ENCODE data around the gene CCDC120.

The CCDC120 gene
- 6.0 to 8.6 (median 7.8) reads per million in 4 experiments for total RNA-seq

GRCh38 chrX:49058794-49059193 is at the start of gene CCDC120:
Gene CCDC120, plus strand, starts transcription at chrX:49058999. Its CDS starts 3,043 bp downstream, at chrX:49062042.
- DNase-seq: no peak

GRCh38 chrX:49019050-49019449 is 39.7 kb upstream of the CCDC120 start:
- no peak for DNase-seq

GRCh38 chrX:49019599-49020249 is 39.1 kb upstream of the CCDC120 start:
- no peak for DNase-seq

DNA sequence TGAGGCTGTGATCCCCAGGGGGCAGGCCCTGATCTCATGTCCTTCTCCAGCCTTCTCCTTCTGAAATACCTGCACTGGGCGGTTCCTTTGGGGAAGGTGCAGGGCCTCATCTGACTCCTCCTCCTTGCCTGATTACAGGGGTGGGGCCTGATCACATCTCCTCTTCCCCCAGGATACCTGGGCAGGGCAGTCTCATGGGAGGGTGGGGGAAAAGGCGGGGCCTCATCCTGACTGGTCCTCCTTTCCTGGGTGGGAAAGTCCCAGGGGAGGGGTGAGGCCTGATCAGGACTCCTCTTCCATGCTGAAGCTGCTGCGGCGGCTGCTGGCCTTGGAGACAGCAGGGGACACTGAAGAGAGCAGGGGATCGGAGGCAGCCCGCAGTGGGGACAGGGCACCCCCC is 28.9 kb upstream of the CCDC120 start:
- no peak for DNase-seq

DNA sequence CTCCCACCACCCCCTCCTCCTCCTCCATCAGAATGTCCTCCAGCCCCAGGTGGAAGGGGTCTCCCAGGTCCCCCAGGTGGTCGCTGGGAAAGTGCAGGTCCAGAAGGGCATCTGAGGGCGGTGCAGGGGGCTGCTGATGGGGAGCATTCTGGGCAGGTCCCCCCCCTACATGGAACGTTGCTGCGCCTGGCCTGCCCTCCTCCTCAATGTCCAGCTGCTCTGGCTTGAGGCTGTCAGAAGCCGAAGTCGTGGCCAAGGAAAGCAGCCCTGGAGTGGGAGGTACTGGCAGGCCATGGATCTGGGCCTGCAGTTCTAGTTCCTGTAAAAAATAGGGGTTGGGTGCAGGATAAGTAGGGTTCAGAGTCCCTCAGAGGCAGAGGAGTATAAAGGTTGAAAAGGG is 28.5 kb upstream of the CCDC120 start:
- no peak for DNase-seq

DNA sequence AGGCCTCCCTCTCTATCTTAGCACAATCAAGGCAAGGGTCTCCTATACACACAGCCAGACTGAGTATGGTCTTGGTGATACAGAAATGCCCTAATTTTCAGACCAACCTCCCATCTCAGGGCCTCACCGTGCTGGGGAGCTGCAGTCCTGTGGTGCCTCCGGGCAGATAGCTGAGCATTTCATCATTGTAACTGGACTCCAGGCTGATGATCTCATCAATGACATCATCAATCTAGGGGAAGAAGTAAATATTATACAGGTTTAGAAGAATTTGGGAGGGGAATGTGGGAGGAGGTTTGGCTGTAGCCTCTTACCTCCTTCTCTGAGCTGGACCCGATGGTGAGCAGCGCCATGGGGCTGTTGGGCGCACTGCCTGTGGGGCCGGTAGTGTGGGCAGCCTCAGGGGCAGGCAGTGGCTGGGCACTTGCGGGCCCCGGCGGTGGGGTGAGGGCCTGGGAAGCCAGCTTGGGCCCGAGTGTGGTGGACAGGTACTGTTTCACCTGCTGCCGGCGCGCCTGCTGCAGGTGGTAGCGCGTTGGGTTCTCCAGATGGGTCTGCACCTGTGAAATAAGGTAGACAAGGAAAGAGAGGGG is 20.8 kb upstream of the CCDC120 start:
- DNase-seq: no peak

DNA sequence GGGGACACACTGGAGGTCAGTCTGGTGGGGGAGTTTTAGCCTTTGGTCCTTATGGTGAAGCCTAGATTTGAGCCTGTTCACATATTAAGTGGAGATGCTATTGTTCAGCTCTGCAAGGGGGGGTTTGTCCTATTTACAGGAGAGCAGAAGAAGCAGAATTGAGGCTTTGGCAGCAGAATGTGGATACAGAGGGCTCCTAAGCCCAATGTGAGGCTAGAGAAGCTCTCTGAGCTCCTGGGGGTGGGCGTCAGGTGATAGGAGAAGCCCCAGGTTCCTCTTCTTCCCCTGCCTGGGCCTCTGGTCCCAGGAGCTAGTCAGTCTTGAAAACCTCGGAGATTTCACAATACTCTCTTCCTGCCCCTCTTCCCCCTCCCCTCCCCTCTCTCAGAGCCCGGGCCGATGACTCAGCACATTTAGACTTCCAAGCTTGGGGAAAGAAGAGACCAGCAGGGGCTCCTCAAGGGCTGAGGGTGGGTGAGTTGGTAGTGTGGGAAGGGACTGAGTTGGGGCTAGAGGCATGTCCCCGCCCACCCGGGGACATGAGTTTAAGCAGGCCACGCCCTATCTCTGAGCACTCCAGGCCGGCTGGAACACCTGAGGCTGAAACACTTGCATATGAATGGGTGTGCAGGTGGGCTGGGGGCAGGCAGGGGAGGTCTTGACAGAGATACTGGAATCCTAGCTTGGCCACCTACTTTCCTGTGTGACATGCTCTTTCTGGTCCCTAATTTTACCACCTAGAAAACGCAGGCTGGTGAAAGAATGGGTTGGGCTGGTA is 19.0 kb upstream of the CCDC120 start:
- peak; percentile 1 for DNase-seq

DNA sequence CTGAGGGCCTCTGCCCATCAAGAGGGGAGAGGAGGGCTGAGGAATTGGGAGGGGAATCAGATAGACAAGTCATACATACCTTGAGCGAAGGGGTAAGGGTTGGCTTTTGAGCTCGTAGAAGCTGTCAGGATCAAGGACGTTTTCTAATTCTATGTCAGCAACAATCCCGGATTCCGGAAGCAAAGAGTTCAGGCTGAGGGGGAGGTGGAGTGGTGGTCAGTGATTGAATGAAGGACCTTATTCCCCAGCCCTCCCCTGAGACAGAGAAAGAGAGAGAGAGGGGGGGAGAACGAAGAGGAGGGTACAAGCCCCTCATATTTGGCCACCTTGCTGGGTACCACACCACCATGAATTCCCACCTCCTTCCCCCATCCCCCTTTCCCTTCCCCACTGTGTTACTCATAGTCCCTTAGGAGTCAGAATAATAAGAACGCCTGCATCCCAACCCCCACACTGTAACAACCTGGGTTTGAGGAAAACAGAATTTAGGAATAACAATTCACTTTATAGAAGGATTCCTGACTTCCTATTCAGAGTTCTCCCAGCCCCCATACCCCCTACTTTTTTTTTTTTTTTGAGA is 18.3 kb upstream of the CCDC120 start:
- no peak for DNase-seq

- no peak for DNase-seq
Observed at GRCh38 chrX:49041744-49042580, 16.8 kb upstream of the CCDC120 start.

- no peak for DNase-seq
Observed at GRCh38 chrX:49042581-49043219, 16.1 kb upstream of the CCDC120 start.

GRCh38 chrX:49043220-49043986 is 15.4 kb upstream of the CCDC120 start, which contains the start of gene TFE3:
Gene TFE3, minus strand, starts transcription at chrX:49043357. Its CDS starts 131 bp downstream, at chrX:49043226.
- peak; percentile 93 for DNase-seq

GRCh38 chrX:49043987-49044281 is 14.9 kb upstream of the CCDC120 start:
- no peak for DNase-seq

DNA sequence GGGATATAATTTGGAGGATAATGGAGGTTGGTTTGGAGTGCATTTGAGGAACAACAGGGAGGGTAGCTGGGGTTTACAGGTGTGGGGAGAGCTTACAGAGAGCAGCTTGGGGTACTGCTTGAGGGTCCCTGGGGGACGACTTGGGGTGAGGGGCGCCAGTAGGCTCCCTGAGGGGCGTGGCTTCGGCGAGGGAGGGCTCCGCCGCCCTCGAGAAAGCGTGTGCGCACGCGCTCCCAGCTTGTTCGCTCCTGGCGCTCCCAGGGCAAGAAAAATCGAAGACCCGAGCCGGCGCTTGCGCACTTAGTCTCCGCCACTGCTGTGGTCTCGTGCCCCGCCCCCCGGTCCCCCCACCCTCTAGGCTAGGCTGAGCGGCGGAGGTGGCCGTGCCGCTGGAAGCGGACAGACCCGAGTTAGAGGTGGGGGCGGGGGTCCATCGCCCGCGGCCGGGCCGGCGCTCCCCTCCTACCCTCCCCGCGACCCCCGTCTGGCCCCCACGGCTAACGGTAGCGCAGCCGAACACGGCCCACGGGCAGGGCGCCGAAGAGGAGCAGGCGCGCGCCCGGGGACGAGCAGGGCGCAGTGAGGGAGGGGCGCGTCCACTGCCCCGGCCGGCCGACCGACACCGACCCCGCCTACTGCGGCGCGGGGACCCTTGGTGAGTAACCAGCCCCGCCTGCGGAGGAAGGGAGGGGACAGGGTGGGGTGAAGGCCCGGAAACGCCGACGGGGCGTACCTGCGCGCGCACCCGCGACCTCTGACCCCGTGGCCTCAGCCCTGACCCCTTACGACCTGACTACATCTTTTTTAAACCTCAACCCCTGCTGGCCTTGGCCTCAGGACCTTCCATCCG is 5.4 kb upstream of the CCDC120 start:
- DNase-seq: peak; percentile 53

- DNase-seq: no peak
Observed at GRCh38 chrX:49054073-49054762, 4.6 kb upstream of the CCDC120 start.

DNA sequence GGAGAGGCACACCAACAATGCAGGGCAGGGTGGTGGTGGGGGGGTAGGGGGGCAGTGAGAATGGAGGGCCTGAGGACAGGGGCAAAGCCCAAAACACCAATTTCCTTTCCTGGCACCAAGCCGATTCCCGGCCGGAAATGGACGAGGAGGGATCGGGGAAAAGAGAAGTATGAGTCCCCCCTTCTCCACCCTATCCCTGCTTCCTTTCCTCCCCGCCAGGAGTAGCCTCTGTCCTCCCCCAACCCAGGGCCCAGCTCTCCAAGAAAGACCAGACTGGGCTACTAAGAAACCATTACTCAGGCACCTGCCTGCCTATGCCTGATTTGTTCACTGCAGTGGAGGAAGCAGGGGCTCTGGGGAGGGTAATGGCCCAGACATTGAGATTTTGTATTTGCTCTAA is 402 bp downstream of the CCDC120 start:
- DNase-seq: no peak

- DNase-seq: no peak
Observed at GRCh38 chrX:49059681-49060085, 884 bp downstream of the CCDC120 start.

DNA sequence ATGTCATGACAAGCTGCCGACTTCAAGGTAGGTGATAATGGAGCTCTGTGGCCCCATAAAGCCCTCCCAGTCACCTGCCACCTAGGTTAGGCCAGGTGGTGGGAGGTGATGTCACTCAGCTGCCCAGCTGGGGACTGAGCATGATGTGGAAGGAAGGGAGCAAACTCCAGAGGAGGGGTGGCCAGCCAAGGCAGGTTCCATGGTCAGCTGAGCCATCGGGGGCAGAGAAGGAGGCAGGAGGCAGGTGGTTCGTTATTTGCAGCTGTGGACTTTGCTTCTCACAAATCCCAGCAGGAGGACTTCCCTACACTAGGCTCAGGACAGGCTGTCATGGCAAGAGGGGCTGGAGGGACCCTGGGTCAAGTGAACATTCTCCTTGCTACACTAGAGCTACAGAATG is 2.1 kb downstream of the CCDC120 start:
- DNase-seq: no peak

GRCh38 chrX:49061490-49061889 is 2.7 kb downstream of the CCDC120 start:
- no peak for DNase-seq

GRCh38 chrX:49061916-49062315 is 3.1 kb downstream of the CCDC120 start:
- DNase-seq: no peak

GRCh38 chrX:49063715-49064114 is 4.9 kb downstream of the CCDC120 start:
- no peak for DNase-seq

All from effector CD8-positive, alpha-beta T cell (primary cell).